GM18519 (cell line): Measurements from ENCODE around the gene TGFBR3L.

ENCODE experiments used
- ATAC-seq: cut with Tn5 transposase; IDR thresholded peaks from one replicate; pipeline ENCODE4 v1.9.1; 2021; ENCODE audit warnings: mild to moderate bottlenecking, moderate library complexity; ENCODE audit not compliant: unreplicated experiment, low FRiP score

Gene TGFBR3L

DNA sequence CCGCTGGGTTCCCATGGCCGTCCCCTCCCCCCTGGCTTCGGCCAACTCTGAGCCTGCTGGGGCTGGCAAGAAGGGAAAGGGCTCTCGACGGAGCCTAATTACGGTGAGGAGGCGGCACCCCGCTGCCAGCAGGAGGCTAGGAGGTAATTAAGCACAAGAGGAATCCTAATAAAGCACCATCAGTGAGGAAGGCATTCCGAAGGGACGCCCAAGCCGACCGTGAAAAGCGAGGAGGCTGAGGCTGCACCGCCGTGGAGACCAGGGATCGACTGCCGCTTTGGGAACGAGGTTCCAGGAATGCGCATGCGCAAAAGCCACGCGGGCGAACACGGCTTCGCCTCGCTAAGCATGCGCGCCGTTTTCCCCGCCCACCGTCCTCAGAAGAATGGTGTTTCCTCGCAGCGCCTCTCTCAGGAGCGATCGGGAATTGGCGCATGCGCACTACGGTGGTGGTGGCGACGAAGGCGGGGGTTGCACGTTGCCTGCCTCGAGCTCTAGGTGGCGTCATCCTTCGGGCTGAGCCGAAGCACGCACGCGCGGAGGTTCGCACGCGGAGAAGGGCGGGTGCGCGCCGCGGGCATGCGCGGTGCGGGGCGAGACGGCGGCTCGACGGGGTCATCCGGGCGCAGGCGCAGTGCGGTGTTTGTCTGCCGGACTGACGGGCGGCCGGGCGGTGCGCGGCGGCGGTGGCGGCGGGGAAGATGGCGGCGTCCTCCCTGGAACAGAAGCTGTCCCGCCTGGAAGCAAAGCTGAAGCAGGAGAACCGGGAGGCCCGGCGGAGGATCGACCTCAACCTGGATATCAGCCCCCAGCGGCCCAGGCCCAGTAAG, 11.2 kb upstream of the TGFBR3L start, which contains the start of gene MAP2K7:
Gene MAP2K7, plus strand, starts transcription at position 634 of the 830 bp plus-strand sequence. Its CDS starts 68 bp downstream, at position 702.
- ATAC-seq = peak; percentile 85

DNA sequence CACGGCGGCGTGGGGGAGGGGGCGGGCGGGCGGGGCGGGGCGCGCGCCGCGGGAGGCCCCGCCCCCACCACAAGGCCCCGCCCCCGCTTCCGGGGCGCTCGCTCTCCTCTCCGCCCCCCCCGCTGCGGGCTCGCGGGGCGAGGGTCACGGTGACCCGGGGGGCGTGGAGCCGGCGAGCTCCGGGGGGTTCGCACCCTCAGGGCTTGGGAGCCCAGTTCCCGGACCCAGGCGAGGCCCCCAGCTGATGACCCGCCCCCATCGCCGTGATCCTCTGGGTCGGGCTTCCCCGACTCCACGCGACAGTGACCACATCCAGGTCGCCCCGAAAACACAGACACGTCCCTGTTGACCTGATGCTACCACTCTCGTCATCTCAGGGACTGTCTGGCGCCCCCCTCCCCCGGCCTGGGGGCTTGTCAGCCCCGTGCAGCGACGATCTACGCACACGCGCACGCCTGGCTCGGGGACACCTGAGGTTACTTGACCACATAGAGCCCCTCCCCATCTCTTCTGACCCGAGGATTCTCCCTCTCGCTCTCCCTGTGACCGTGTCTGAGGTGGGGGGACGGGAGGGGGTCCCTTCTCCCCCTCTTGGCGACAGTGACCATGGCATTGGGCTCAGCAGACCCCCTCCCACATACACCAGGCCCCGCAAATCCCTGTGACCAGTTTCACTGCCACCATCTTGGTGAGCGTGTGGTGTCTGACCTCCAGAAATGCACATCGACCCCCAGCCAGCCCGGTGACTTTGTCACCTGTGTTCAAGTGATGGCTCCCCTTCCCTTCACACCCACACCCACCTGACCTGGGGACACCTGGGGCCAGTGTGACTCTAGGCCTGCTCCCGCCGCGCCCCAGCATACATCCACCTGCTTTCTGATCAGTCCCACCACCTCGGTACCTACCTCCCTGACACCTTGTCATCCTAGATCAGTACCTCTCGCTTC, 10.3 kb upstream of the TGFBR3L start:
- ATAC-seq = peak; percentile 19

DNA sequence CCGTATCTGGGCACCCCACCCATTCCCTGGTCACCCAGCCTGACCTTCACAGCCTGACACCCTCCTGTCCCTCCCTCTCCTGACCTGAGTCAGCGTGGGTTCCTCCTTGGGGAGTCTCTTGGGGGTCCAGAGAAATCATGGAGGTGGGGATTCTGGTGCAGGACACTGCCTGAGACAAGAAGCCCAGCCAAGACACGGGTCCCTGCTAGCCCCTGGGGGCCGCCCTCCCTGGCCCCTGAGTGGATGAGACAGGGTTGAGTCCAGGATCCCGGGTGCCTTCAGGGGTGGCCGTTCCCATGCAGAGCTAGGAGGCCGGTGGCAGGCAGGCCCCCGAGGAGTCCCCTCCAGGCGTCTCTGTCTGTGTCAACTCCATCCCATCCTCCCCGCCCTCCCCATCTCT, 9.4 kb upstream of the TGFBR3L start:
- ATAC-seq = no peak

DNA sequence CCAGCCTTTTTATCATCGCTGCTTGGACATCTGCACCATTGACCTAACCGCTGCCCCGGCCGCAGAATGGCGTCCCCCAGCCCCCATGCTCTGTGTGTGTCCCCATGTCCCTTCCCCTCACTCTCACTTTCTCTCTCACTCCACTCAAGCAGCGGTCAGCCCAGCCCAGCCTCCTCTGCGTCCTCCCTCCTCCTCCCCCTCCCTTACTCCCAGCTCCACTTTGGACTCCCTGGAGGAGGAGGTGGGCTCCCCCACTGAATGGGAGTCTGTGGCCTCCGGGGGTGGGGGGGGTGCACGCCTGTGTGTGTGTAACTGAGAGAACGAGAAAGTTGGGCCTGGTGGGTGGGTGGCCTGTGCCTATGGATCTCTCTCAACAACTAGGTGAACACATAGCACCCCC, 8.8 kb upstream of the TGFBR3L start:
- no peak for ATAC-seq

DNA sequence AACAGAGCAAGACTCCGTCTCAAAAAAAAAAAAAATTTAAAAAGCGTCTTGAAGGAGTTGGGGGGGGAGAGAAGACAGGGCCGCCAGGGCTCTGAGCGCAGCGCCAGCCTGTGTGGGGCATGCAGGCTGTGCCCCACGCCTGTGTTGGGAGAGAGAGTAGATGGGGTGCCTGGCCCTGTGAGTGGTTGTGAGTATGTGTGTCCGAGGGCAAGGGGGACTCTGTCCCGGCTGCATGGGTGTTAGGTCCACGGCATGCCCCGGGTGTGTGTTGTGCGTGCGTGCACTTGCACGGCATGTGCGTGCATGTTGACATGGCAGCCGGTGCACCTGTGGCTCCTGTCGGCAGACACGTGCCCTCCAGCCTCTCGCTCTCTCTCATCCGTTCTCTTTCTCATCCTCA, 7.5 kb upstream of the TGFBR3L start:
- no peak for ATAC-seq

DNA sequence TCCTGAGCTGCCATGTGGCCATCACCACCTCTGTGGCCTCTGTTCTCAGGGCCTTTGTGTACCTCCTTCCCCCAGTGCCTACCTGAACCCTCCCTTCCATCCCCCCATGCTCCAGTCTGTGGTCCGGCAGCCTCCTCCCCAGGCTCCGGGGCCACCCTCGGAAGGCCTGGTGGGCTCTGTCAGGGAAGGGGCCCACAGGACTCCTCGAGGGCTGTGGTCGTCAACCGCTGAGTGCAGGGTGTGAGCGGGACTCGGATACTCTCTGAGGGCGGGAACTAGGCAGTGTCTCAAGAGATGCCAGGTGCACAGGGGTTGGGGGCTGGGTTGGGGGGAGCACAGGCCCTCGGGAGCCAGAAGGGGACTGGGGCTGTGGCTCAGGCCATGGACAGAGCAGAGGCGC, 7.1 kb upstream of the TGFBR3L start:
- no peak for ATAC-seq

DNA sequence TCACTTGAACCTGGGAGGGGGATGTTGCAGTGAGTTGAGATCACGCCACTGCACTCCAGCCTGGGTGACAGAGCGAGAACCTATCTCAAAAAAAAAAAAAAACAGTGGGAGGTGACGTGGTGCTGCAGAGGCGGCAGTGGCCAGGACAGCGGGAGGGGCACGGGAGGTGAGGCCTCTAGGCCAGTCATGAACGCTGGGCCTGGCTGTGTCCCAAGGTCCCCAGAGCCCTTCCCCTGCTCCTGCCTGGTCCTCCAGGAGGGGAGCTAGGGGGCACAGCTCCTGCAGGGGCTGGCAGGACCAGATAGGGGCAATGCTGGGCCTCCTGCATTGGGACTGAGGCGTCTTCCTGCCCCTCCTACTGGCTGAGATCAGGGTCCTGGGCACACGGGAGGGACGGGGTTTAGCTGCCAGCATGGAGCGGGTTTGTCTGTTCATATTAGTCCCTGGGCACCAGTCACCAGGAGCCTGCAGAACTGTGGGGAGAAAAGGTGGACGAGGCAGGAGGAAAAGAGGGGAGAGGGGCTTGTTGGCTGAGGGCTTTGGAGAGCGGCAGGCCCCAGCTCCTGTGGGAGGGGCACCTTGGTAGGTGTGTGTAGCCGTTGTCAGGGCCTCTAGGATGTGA, 6.4 kb upstream of the TGFBR3L start:
- ATAC-seq = no peak

DNA sequence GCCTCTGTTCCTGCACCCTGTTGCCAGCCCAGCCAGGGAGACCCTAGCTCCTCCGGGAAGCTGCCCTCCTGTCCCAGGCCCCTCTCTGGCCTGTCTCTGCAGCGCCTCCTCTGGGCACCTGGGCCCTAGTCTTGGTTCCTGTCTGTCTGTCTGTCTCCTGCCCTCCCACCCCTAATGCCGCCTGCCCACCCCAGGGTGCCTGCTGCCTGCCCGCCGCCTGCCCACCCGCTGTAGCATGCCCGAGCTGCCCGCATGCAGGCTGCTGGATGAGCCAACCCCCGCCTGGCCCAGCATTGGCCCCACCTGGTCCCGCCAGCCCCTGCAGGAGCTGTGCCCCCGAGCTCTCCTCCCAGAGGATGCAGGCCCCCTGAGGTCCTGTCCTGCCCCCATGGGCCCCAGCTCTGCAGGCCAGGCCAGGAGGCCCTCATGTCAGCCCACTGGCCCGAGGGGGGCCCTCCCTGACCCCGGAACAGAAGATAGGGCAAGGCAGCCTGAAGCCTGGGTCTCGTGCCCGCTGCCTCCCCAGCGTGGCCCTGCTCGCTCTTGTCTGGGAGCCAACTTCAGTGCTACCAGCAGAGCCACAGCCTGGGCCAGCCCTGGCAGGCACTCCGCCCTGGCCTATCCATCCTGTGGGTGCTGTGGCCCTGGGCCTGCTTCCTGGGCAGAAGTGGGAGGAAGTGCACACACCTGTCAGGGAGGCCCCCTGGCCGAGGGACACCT, 5.7 kb upstream of the TGFBR3L start:
- ATAC-seq = no peak

DNA sequence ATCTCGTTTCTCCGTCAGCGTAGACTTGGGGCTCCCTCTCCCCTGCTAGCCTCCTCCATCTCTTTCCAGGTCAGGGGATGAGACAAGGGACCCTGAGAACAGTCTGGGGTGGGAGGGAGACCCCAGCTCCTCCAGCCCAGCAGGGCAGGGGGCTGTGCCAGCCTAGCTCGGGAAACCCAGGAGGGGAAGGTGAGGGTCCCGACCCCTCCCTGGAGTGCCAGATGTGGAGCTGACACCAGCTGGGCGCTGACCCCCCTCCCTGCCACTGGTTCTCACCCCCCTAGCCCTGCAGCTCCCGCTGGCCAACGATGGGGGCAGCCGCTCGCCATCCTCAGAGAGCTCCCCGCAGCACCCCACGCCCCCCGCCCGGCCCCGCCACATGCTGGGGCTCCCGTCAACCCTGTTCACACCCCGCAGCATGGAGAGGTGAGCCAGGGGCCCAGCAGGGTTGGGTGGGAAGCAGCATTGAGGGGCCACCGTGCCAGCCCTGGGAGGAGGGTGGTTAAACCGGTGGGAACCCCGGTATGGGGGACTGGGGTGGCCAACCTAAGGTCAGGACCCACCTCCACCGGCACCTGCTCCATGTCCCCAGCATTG, 5.1 kb upstream of the TGFBR3L start:
- no peak for ATAC-seq

DNA sequence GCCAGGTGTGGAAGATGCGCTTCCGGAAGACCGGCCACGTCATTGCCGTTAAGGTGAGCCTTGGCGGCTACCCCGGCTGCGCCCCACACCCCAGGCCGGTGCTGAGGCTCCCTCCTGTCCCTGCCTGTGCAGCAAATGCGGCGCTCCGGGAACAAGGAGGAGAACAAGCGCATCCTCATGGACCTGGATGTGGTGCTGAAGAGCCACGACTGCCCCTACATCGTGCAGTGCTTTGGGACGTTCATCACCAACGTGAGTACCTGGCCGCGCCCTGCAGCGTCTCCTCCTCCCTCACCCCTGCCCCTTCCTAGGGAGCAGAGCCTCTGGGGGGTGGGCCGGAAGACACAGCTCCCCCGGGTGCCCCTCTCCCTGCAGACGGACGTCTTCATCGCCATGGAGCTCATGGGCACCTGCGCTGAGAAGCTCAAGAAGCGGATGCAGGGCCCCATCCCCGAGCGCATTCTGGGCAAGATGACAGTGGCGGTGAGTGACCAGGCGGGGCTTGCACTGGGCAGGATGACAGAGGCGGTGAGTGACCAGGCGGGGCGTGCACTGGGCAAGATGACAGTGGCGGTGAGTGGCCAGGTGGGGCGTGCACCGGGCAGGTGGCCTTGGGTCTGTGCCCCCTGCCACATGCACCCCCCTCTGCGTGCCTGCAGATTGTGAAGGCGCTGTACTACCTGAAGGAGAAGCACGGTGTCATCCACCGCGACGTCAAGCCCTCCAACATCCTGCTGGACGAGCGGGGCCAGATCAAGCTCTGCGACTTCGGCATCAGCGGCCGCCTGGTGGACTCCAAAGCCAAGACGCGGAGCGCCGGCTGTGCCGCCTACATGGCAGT, 4.1 kb upstream of the TGFBR3L start:
- ATAC-seq = no peak

DNA sequence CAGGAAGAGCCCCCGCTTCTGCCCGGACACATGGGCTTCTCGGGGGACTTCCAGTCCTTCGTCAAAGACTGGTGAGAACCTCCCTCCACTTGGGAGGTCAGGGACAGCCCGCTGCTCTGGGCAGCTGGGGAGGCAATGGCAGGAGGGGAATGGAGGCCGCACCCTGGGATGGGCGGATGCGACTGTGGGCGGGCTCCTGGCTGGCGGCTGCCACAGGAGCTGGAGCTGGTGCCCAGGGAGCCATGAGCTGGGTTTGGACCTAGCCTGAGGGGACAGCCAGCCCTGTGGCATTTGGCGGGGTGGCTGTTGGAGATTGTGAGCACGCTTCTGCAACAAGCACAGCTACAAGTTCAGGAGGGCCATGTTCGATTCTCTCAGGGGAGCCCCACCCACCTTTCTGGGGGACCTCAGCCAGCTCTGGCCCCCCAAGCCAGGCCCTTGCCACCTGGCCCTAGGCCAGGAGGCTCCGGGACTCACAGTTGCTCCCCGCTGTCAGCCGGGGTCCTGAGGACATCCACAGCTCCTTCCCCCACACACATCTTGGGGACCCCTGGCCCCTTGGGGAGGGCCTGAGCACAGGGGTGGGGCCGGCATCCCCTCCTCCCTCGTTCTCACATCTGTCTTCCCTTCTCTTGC, 3.0 kb upstream of the TGFBR3L start:
- ATAC-seq = no peak

DNA sequence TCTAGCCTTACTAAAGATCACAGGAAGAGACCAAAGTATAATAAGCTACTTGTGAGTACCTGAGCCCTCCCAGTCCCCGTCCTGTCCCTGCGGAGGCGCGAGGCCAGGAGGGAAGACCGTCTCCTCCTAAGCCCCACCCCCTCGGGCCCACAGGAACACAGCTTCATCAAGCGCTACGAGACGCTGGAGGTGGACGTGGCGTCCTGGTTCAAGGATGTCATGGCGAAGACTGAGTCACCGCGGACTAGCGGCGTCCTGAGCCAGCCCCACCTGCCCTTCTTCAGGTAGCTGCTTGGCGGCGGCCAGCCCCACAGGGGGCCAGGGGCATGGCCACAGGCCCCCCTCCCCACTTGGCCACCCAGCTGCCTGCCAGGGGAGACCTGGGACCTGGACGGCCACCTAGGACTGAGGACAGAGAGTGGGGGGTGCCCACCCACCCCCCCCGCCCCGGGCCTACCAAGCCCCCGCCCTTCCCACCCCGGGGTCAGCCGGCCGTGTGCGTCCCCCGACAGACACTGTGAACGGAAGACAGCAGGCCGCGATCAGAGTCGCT, 2.4 kb upstream of the TGFBR3L start:
- ATAC-seq = no peak

DNA sequence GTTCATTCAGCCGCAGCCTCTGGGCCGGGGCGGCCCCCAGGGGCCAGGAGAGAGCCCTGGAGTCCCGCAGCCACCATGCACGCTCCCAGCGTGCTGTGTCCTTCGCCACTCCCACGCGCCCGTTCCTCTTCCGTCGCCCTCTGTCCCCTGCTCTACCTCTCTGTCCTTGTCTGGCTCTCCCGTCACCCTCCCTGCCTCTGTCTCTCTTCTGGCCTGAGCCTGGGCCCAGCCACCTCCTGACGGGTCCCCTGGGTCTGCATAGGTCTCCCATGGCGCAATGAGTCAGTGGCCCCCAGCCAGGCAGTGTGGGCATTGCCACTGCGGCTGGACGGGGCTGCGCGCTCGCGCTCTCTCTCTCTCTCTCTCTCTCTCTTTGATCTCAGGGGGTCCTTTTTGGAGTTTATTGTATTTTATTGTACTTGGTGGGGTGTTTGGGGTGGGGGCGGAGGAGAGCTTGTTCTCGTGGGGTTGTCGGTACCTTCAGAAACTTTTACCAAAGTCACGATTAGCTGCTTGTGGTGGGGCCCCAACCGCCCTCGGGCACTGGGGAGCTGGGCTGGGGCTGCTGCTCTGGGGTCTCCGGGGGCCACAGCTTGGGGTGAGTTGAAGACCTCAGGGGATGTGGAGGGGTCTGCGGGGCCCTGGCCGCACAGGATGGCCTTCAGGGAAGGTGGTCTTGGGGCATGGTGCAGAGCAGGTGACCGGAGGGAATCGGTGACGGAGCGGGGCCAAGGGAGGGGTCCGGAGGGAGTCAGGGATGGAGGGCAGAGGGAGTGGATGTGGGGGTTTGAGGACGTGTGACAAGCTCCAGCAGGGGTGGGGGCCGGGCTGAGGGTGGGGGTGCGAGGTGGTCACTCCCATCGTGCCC, 1.7 kb upstream of the TGFBR3L start:
- no peak for ATAC-seq

DNA sequence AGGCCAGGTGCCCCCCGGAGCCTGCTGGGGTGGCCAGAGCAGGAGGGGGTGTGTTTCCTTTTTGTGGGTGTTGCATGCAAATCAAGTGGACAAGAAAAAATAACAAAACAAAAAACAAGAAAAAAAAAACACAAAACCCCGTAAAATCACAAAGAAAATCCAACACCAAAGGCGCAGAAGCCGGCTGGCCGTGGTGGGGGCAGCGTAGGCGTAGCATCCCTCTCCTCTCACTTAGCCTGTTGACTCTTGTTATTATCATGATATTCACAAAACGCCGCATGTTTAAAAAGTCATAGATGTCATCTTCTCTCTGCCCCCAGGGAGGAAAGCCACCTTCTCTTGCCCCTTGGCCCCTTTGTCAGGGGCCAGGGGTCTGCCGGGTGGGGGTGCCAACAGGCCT, 978 bp upstream of the TGFBR3L start:
- ATAC-seq = no peak

DNA sequence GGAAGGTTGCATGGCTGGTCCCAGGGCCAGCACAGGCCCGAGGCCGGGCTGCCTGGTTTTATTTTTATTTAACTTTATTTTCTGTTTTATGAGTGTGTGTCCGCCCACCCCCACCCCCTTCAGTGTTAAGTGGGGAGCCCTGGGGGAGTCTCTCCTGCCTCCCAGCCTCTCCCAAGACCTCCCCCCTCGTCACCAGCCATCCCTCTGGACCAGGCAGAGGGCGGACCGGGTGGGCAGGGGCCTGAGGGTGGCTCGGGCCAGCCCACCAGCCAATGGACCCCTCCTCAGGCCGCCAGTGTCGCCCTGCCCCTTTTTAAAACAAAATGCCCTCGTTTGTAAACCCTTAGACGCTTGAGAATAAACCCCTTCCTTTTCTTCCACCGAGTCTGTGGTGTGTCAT, 531 bp upstream of the TGFBR3L start:
- no peak for ATAC-seq

DNA sequence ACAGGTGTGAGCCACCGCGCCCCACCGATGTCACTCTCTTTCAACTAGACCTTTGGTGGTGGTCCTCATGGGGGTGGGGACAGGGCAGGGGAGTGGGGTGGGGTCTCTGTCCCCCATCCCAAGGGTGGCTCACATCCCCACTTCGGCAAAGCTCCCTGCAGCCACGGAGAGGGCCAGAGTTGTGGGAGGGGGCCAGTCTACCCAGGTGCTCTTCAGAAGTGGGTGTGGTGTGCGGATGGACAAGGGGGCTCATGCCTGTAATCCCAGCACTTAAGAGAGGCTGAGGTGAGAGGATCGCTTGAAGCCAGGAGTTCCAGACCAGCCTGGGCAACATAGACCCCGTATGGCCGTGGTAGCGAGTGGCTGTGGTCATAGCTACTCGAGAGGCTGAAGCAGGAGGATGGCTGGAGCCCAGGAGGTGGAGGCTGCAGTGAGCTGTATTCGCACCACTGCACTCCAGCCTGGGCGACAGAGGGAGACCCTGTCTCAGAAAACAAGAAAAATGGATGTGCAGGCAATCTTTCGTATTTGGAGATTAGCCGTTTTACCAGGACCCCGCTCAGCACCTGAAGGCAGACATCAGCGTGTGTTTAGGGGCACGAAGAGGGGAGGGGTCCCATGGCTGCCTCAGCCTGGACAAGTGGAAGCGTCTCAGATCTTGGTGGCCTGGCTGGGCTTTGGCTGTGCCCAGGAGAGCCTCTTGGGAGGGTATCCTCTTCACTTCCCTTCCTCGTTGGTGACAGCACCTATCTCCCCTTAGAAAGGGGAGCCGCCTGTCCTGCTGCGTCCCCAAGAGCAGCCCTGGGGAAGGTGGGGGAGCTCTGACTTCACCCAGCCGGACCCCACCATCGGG, 846 bp downstream of the TGFBR3L start:
- ATAC-seq = no peak
